Measurements from ENCODE around the gene TCEAL1.
"Not testable (repeated sequence)": the region's sequence is repeated elsewhere in the genome, so short reads cannot be mapped to it uniquely, and the experiment has no call there.

Gene TCEAL1

GRCh38 chrX:103628386-103629317, at the start of gene TCEAL1:
TSS of gene TCEAL1 (plus strand) at chrX:103628975. CDS start at chrX:103629917, 942 bp downstream.
- peak; percentile 75 for DNase-seq

GRCh38 chrX:103584596-103584995, 44.2 kb upstream of the TCEAL1 start:
- DNase-seq: no peak

GRCh38 chrX:103585411-103586313, 43.1 kb upstream of the TCEAL1 start, which contains the start of gene TCEAL4:
TSS of gene TCEAL4 (plus strand) at chrX:103585515. CDS start at chrX:103586676, 1,161 bp downstream.
- peak; percentile 50 for DNase-seq

GRCh38 chrX:103586314-103586646, 42.5 kb upstream of the TCEAL1 start:
- DNase-seq: no peak

GRCh38 chrX:103586659-103587058, 42.1 kb upstream of the TCEAL1 start:
- DNase-seq: no peak

GRCh38 chrX:103592295-103592694, 36.5 kb upstream of the TCEAL1 start:
- not testable (repeated sequence) for DNase-seq

GRCh38 chrX:103595202-103595601, 33.6 kb upstream of the TCEAL1 start:
- DNase-seq: not testable (repeated sequence)

- DNase-seq: peak; percentile 68
Observed at GRCh38 chrX:103607364-103608305, 21.1 kb upstream of the TCEAL1 start, which contains the start of gene TCEAL3. TSS of gene TCEAL3 (plus strand) at chrX:103607963. CDS start at chrX:103609065, 1,102 bp downstream.

- DNase-seq: no peak
Observed at GRCh38 chrX:103608306-103608963, 20.3 kb upstream of the TCEAL1 start.

- no peak for DNase-seq
Observed at GRCh38 chrX:103610282-103610681, 18.5 kb upstream of the TCEAL1 start.

- no peak for DNase-seq
Observed at GRCh38 chrX:103613362-103613890, 15.3 kb upstream of the TCEAL1 start.

GRCh38 chrX:103614999-103615398, 13.8 kb upstream of the TCEAL1 start:
- DNase-seq: no peak

GRCh38 chrX:103615781-103616371, 12.9 kb upstream of the TCEAL1 start:
- DNase-seq: no peak

- DNase-seq: no peak
Observed at GRCh38 chrX:103616676-103617186, 12.0 kb upstream of the TCEAL1 start.

- DNase-seq: no peak
Observed at GRCh38 chrX:103624111-103624510, 4.7 kb upstream of the TCEAL1 start.

GRCh38 chrX:103626855-103627254, 1.9 kb upstream of the TCEAL1 start:
- no peak for DNase-seq

- peak; percentile 87 for DNase-seq
Observed at GRCh38 chrX:103629318-103630170, 769 bp downstream of the TCEAL1 start.

GRCh38 chrX:103630171-103630511, 1.4 kb downstream of the TCEAL1 start:
- DNase-seq: no peak

GRCh38 chrX:103631145-103631544, 2.4 kb downstream of the TCEAL1 start:
- DNase-seq: no peak

GRCh38 chrX:103635436-103635835, 6.7 kb downstream of the TCEAL1 start:
- DNase-seq: no peak
